K562 (cell line): ENCODE data around the gene ASB10. TPM values are rescaled to one million over a fixed set of nuclear protein-coding genes. Genes with fewer than 3 reads are reported as not detected.
A peak's percentile ranks its signal among the peaks of the same experiment; 100 is the strongest.

Experiments
- CREM ChIP-seq: IDR thresholded peaks from 2 replicates; pipeline ENCODE4 v1.6.1; 2014; ENCODE audit warnings: antibody characterized with exemption, low read depth
- ELF4 ChIP-seq: fragments of 450-650 bp; formaldehyde crosslinking; IDR thresholded peaks from 2 replicates; pipeline ENCODE4 v1.4.0; 2022; ENCODE audit warnings: missing genetic modification characterization
- JUND ChIP-seq, 2 experiments: IDR thresholded peaks; 2 replicates in 1 of 2; 3 replicates in 1 of 2; pipeline ENCODE4 v1.6.1; 2011; ENCODE audit warnings: borderline replicate concordance in 2 of 2, low read depth in 2 of 2, low read length in 2 of 2, improper control_type of control experiment in 1 of 2, missing biosample characterization in 1 of 2, missing genetic modification characterization in 1 of 2, missing genetic modification reagents in 1 of 2
- PTRF ChIP-seq: fragments of 450-650 bp; IDR thresholded peaks from 2 replicates; pipeline ENCODE4 v1.6.1; 2016; ENCODE audit warnings: mild to moderate bottlenecking, missing genetic modification characterization, missing compliant biosample characterization
- RNF2 ChIP-seq: sonication (generic); IDR thresholded peaks from 2 replicates; pipeline ENCODE4 v1.6.1; 2016
- SRSF9 ChIP-seq: fragments of 200-400 bp; formaldehyde crosslinking; IDR thresholded peaks from 2 replicates; pipeline ENCODE4 v1.6.1; 2017; ENCODE audit warnings: low read depth, low read length, borderline replicate concordance
- ZBTB49 ChIP-seq: sonication (generic); formaldehyde crosslinking; IDR thresholded peaks from 2 replicates; pipeline ENCODE4 v1.8.0; 2022; ENCODE audit warnings: missing genetic modification reagents, mild to moderate bottlenecking, borderline replicate concordance
- ZNF224 ChIP-seq: sonication (generic); formaldehyde crosslinking; IDR thresholded peaks from 2 replicates; pipeline ENCODE4 v1.8.0; 2022; ENCODE audit warnings: mild to moderate bottlenecking, missing genetic modification reagents
- polyA plus RNA-seq, 8 experiments: library from polyadenylated mRNA; depleted of rRNA in 4 of 8; stranded (reverse) in 5 of 8; unstranded in 3 of 8; fragments of >200 nt; fragmentation: Nextera tagmentation in 2 of 8; fragmentation: Illumina TruSeq in 1 of 8; extraction: Ambion mirVana in 2 of 8; extraction: Trizol in 1 of 8; gene quantifications; 2 replicates each; pipeline versions ENCODE4 v1.2.1 to v1.2.3, GENCODE V29; 2011 to 2014; ENCODE audit warnings: inconsistent platforms in 1 of 8, missing spikeins in 1 of 8
- total RNA-seq, 7 experiments: library from RNA; depleted of rRNA in 6 of 7; stranded (reverse); fragments of >200 nt in 6 of 7; fragmentation: Illumina TruSeq in 2 of 7; extraction: Trizol in 2 of 7; gene quantifications; 2 replicates each; pipeline versions ENCODE4 v1.2.1 to v1.2.3, GENCODE V29; 2011 to 2021; ENCODE audit warnings: low replicate concordance in 1 of 7
- TF ChIP-seq, protein P1 (sequence below), 2 experiments: fragments of 450-650 bp in 1 of 2; sonication (generic) in 1 of 2; formaldehyde crosslinking in 1 of 2; IDR thresholded peaks; 2 replicates each; pipeline versions ENCODE4 v1.7.1 to v1.9.0; 2016 to 2022; ENCODE audit warnings: inconsistent platforms in 1 of 2, mild to moderate bottlenecking in 1 of 2, missing genetic modification reagents in 1 of 2
- TF ChIP-seq, protein P2 (sequence below): fragments of 150-350 bp; IDR thresholded peaks from 2 replicates; pipeline ENCODE4 v1.6.1; 2014; ENCODE audit warnings: low read depth, mild to moderate bottlenecking, low read length, borderline replicate concordance

ASB10 gene
- total and polyA plus RNA-seq, 9 of the 15 experiments (the other 6 are each of a cell fraction or from before 2014, with no cell fraction given), result not detected

- TF ChIP-seq, protein P1, sequence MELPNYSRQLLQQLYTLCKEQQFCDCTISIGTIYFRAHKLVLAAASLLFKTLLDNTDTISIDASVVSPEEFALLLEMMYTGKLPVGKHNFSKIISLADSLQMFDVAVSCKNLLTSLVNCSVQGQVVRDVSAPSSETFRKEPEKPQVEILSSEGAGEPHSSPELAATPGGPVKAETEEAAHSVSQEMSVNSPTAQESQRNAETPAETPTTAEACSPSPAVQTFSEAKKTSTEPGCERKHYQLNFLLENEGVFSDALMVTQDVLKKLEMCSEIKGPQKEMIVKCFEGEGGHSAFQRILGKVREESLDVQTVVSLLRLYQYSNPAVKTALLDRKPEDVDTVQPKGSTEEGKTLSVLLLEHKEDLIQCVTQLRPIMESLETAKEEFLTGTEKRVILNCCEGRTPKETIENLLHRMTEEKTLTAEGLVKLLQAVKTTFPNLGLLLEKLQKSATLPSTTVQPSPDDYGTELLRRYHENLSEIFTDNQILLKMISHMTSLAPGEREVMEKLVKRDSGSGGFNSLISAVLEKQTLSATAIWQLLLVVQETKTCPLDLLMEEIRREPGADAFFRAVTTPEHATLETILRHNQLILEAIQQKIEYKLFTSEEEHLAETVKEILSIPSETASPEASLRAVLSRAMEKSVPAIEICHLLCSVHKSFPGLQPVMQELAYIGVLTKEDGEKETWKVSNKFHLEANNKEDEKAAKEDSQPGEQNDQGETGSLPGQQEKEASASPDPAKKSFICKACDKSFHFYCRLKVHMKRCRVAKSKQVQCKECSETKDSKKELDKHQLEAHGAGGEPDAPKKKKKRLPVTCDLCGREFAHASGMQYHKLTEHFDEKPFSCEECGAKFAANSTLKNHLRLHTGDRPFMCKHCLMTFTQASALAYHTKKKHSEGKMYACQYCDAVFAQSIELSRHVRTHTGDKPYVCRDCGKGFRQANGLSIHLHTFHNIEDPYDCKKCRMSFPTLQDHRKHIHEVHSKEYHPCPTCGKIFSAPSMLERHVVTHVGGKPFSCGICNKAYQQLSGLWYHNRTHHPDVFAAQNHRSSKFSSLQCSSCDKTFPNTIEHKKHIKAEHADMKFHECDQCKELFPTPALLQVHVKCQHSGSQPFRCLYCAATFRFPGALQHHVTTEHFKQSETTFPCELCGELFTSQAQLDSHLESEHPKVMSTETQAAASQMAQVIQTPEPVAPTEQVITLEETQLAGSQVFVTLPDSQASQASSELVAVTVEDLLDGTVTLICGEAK (IDR thresholded peaks at IDR 0.05), result peak; percentile 93
- TF ChIP-seq, protein P1 (CRISPR knock-in tag; IDR thresholded peaks at IDR 0.05), result no peak
- TF ChIP-seq RNF2, result no peak
- no peak for TF ChIP-seq ELF4
- peak; percentile 79 for TF ChIP-seq CREM
- no peak for TF ChIP-seq PTRF
- no peak for TF ChIP-seq ZBTB49 (CRISPR knock-in tag)
- TF ChIP-seq SRSF9, result no peak
- no peak for TF ChIP-seq ZNF224 (CRISPR knock-in tag)
- peak; percentile 57; the same call in 1 of the 2 replicates for TF ChIP-seq JUND (IDR thresholded peaks at IDR 0.05; ENCODE audit: borderline replicate concordance, low read depth, low read length)
- TF ChIP-seq JUND (tag; IDR thresholded peaks at IDR 0.05; ENCODE audit: borderline replicate concordance, low read depth, low read length), result no peak; the same call in 2 of the 3 replicates
- TF ChIP-seq, protein P2, sequence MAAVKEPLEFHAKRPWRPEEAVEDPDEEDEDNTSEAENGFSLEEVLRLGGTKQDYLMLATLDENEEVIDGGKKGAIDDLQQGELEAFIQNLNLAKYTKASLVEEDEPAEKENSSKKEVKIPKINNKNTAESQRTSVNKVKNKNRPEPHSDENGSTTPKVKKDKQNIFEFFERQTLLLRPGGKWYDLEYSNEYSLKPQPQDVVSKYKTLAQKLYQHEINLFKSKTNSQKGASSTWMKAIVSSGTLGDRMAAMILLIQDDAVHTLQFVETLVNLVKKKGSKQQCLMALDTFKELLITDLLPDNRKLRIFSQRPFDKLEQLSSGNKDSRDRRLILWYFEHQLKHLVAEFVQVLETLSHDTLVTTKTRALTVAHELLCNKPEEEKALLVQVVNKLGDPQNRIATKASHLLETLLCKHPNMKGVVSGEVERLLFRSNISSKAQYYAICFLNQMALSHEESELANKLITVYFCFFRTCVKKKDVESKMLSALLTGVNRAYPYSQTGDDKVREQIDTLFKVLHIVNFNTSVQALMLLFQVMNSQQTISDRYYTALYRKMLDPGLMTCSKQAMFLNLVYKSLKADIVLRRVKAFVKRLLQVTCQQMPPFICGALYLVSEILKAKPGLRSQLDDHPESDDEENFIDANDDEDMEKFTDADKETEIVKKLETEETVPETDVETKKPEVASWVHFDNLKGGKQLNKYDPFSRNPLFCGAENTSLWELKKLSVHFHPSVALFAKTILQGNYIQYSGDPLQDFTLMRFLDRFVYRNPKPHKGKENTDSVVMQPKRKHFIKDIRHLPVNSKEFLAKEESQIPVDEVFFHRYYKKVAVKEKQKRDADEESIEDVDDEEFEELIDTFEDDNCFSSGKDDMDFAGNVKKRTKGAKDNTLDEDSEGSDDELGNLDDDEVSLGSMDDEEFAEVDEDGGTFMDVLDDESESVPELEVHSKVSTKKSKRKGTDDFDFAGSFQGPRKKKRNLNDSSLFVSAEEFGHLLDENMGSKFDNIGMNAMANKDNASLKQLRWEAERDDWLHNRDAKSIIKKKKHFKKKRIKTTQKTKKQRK, result no peak
Measured at GRCh38 chr7:151232091-151232916, 45.3 kb upstream of the ASB10 start, which contains the start of gene CHPF2 (continued).
